ENCODE data around the gene SMARCA2.
A peak's percentile ranks its signal among the peaks of the same experiment; 100 is the strongest.

Gene SMARCA2

GRCh38 chr9:2234371-2234893 lies 219.3 kb downstream of the SMARCA2 start:
- Histone ChIP-seq H3K4me1 (peaks cover 0 to 4% (median 0%) of the 10 kb centered on the region in 4 donors), H3K4me3 (no peak overlapping the region), H3K36me3 (no peaks in the 10 kb centered on the region), H3K27me3 (no peaks in the 10 kb centered on the region), H3K27ac (no peak overlapping the region), H3K9me3 (no peaks in the 10 kb centered on the region)
- no peak for TF ChIP-seq CTCF (IDR thresholded peaks at IDR 0.05)
- DNase-seq, result no peak
- intact Hi-C loops (cut with DNase I; ENCODE audit: low total_unique reads), result loop anchor here (10.0 kb wide), 1 partner anchor 60 kb away; no protein-coding TSS in a partner anchor

GRCh38 chr9:2235623-2236022 lies 220.5 kb downstream of the SMARCA2 start:
- DNase-seq, result no peak
- Histone ChIP-seq H3K4me1 (peaks cover 0 to 4% (median 0%) of the 10 kb centered on the region in 4 donors), H3K4me3 (no peak overlapping the region), H3K27ac (no peak overlapping the region), H3K36me3 (no peaks in the 10 kb centered on the region), H3K9me3 (no peaks in the 10 kb centered on the region), H3K27me3 (no peaks in the 10 kb centered on the region)
- intact Hi-C loops (cut with DNase I; ENCODE audit: low total_unique reads), result loop anchor here (10.0 kb wide), 1 partner anchor 61 kb away; no protein-coding TSS in a partner anchor
- no peak for TF ChIP-seq CTCF (IDR thresholded peaks at IDR 0.05)

GRCh38 chr9:2236850-2237249 lies 221.7 kb downstream of the SMARCA2 start:
- no peaks in the 10 kb centered on the region for H3K36me3 ChIP-seq
- H3K27me3 ChIP-seq, result no peaks in the 10 kb centered on the region
- no peak for DNase-seq
- no peaks in the 10 kb centered on the region for H3K9me3 ChIP-seq
- TF ChIP-seq CTCF (IDR thresholded peaks at IDR 0.05), result no peak
- peaks cover 0 to 8% (median 7%) of the 10 kb centered on the region in 4 donors for H3K4me1 ChIP-seq
- intact Hi-C loops (cut with DNase I; ENCODE audit: low total_unique reads), result loop anchor here (10.0 kb wide), 1 partner anchor 62 kb away; no protein-coding TSS in a partner anchor
- H3K4me3 ChIP-seq, result no peak overlapping the region
- no peak overlapping the region for H3K27ac ChIP-seq

GRCh38 chr9:2241461-2241835 lies 226.3 kb downstream of the SMARCA2 start:
- DNase-seq, result no peak
- H3K4me3 ChIP-seq, result peak overlapping the region; percentile 50 to 58
- peaks cover 0 to 5% (median 0%) of the 10 kb centered on the region in 3 donors for H3K9me3 ChIP-seq
- no peaks in the 10 kb centered on the region for H3K36me3 ChIP-seq
- no peak overlapping the region for H3K27ac ChIP-seq
- no peak for TF ChIP-seq CTCF (IDR thresholded peaks at IDR 0.05)
- H3K27me3 ChIP-seq, result no peaks in the 10 kb centered on the region
- intact Hi-C loops (cut with DNase I; ENCODE audit: low total_unique reads), result loop anchor here (5.0 to 10.0 kb wide), 2 partner anchors 107 to 606 kb away; no protein-coding TSS in a partner anchor
- H3K4me1 ChIP-seq, result peaks cover 0 to 20% (median 13%) of the 10 kb centered on the region in 4 donors

GRCh38 chr9:2241836-2242741 lies 226.9 kb downstream of the SMARCA2 start:
- TF ChIP-seq CTCF (IDR thresholded peaks at IDR 0.05), result no peak
- H3K36me3 ChIP-seq, result no peaks in the 10 kb centered on the region
- peak overlapping the region; percentile 42 for H3K27ac ChIP-seq
- peaks cover 0 to 20% (median 13%) of the 10 kb centered on the region in 4 donors for H3K4me1 ChIP-seq
- no peaks in the 10 kb centered on the region for H3K27me3 ChIP-seq
- peaks cover 0 to 5% (median 0%) of the 10 kb centered on the region in 3 donors for H3K9me3 ChIP-seq
- peak overlapping the region; percentile 50 to 58 for H3K4me3 ChIP-seq
- DNase-seq, result peak; percentile 72 to 84
- intact Hi-C loops (cut with DNase I; ENCODE audit: low total_unique reads), result loop anchor here (5.0 to 10.0 kb wide), 2 partner anchors 107 to 605 kb away; no protein-coding TSS in a partner anchor
